GM11168 (cell line): ENCODE data around the gene H6PD.

Experiments used
- in situ Hi-C: fragments of 300-500 bp; cut with MboI; formaldehyde crosslinking; loops from one replicate; pipeline ENCODE4 v1.12.0; 2022; ENCODE audit warnings: low sequenced_read_pairs; ENCODE audit not compliant: unreplicated experiment

Gene H6PD

DNA sequence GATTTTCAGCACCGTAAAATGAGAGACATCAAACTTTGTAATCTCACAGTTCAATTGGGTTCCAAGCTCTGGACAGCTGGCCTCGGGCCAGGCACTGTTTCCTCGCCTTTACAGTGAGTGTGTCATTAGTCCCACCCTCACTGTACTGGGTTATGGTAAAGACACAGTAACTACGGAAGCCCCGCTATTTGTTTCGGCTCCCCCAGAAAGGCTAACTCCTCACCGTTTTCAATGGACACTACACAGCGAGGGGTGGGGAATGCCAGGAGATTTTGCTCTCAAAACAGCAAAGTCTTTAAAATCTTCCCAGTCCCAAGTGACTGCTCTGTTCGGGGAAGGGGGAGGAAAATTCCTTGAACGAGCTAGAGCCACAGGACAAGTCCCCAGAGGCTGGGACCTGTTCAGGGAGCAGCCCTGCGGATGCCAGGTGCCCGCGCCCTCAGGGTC lies 57.4 kb downstream of the H6PD start:
- in situ Hi-C loops: loop anchor here (10.0 kb wide), 1 partner anchor 203 kb away; no protein-coding TSS in a partner anchor

DNA sequence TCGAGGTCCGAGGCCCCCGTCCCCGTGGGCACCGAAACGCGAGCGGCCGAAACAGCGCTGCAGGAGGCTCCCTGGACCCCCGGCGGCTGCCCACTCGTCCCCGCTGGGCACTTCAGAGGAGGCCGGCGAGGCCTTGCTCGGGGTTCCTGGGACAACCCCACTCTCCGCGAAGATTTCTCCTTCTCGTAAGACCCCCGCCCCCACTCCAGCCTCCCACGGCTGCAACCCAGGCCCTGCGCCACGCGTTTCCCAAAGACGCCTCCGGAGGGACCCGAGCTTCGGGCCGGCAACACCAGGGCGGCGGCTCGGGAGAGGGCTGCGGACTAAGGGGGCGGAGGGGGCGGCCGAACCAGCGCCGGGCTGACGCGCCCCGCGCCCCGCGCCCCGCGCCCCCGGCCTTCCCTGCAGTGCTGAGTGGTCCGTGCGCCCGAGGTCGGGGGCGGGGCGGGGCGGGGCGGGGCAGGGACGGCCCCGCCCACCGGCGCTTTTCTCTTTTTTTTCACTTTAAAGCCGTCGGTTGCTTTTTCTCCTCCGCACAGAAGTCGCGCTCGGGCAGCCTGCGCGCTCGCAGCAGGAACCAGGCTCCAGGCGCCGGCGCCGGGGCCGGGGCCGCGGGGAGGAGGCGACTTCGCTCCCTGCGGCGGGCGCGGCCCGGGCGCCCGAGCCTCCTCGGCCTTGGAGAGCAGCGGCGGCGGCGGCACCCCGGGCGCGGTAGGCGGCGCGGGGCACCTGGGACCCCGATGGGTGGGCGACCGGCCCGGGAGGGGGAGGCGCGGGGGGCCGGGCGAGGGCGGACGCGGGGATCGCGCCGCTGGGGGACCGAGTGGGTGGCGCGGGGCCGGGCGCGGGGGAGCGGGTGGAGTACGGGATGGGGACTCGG lies 58.0 kb downstream of the H6PD start, which contains the start of gene SPSB1:
Gene SPSB1, plus strand, starts transcription at position 534 of the 880 bp plus-strand sequence. CDS start 62,998 bp downstream, outside the sequence.
- in situ Hi-C loops: loop anchor here (10.0 kb wide), 1 partner anchor 202 kb away; no protein-coding TSS in a partner anchor

DNA sequence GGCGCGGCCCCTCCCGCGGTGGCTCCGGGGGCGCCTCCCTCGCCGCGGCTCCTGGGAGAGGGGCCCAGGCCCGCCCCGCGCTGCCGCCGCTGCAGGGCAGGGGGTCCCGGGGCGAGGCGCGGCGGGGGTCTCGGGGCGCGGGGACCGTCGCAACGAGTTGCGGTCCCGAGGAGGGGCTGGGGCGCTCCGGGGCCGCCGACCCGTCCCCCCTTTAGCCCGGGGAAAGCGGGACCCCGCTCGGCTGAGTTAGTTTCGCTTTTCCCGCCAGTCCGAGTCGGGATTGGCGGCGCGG lies 58.6 kb downstream of the H6PD start:
- in situ Hi-C loops: loop anchor here (10.0 kb wide), 1 partner anchor 202 kb away; no protein-coding TSS in a partner anchor

DNA sequence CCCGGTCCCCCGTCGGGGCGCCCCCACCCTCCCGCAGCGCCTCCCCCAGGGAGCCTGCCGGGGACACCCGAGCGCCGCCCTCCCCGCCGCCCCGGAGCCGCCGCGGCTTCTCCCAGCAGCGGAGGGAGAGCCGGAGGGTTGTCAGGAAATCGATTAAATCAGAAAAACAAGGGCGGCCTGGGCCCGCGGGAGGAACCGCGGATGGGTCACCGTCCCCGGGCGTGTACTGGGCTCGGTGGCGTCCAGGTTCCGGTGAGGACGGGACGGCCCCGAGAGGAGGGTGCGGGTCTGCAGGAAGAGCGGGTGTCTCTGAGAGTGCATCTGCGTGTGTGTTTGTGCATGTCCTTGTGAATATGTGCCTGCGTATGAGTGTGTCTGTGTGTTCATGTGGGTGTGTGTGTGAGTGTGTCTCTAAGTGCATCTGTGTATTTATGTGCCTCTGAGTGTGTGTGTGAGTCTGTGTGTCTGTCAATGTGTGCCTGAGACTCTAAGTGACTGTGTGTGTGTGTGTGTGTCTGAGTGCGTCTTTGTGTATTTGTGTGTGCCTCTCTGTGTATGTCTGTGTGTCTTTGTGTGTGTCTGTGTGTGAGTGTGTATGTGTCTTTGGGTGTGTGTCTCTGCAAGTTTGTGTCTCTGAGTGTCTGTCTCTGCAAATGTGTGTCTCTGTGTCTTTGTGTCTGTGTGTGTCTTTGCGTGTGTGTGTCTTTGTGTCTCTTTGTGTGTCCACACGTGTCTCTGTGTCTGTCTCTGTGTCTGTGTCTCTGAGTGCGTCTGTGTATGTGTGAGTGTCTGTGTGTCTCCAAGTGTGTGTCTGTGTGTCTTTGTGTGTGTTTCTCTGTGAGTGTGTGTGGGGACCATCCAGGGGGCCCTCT lies 59.2 kb downstream of the H6PD start:
- in situ Hi-C loops: loop anchor here (10.0 kb wide), 1 partner anchor 201 kb away; no protein-coding TSS in a partner anchor

DNA sequence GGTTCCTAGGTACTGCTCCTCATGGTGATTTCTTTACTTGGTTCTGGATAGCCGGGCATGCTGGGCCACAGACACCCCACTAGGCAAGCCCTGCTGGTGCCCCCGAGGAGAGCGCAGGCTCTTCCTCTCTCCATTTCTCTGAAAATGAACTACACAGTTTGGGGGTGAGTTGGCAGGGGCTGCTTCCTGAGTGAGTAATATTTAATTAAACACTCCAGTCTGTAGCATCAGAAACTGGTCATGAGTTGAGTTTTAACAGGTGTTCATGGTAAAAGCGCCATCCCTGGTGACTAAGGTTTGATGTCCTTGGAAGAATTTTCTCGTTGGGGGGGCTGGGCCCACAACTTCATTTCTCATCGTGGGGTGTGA lies 59.8 kb downstream of the H6PD start:
- in situ Hi-C loops: loop anchor here (10.0 kb wide), 1 partner anchor 200 kb away; no protein-coding TSS in a partner anchor

DNA sequence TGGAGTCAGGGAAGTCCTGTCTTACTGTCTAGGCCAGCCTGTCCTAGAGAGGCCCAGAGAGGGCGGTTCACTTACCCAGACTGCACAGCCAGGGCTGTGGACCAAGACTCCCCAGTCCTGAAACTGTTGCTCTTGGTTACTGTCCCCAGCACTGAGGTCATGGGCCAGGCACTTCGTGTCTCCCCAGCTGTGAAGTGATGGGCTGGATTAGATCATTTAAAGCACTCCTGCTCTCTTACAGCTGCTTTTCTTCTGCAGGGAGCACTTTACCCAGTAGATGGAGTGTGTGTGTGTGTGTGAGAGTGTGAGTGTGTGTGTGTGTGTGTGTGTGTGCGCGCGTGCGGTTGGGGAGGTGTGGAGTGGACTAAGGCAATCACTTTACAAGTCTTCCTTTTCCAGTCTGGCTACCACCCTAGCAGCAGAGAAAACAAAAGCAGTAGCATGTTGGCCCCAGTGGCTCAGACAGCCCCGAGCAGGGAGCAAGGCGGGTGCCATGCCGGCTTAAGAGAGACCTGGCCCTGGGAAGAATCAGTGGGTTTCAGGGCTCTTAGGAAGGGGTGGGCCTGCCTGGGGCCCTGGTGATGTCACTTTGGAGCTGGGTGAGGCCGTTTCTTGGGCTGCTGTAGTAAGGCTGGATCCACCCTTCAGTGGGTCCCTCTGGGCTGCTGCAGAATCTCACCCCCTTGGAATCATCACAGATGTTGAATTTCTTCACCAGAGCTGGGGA lies 60.5 kb downstream of the H6PD start:
- in situ Hi-C loops: loop anchor here (10.0 kb wide), 1 partner anchor 200 kb away; no protein-coding TSS in a partner anchor

DNA sequence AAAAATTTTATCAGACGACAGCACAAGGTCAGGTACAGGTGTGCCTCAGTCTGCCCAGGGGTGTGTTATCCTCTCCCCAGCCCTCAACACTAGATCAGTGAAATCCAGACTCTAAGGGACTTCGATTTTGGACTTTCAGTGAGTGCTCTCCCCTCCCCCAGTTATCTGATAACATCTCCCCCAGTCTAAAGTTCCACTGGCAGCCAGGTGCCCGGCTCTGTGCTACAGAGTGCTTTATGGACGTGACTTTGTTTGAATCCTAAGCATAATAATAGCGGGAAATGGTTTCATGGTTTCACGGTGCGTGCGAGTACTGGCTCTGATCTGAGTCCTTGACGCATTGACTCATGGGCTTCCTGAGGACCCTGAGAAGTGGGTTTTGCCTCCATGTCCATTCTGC lies 61.3 kb downstream of the H6PD start:
- in situ Hi-C loops: loop anchor here (10.0 kb wide), 1 partner anchor 199 kb away; no protein-coding TSS in a partner anchor

DNA sequence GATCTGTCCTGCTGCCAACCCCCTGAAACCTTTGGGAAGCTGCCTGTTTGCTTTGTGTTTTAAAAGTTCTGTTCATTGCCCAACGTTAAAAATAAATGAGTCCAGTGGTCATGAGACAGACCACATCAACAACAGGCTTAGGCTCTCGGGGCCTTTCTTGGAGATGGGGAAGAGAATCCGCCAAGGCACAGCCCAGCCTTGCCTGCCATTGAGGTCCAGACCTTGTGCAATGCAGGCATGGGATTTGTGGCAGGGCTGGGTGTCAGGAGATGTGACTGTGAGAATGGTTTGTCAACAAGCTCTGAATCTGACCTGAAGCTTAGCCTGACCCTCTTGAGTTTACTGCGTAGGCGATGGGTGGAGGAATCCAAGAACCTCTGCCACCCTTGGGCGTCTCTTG lies 62.3 kb downstream of the H6PD start:
- in situ Hi-C loops: loop anchor here (10.0 kb wide), 1 partner anchor 198 kb away; no protein-coding TSS in a partner anchor

DNA sequence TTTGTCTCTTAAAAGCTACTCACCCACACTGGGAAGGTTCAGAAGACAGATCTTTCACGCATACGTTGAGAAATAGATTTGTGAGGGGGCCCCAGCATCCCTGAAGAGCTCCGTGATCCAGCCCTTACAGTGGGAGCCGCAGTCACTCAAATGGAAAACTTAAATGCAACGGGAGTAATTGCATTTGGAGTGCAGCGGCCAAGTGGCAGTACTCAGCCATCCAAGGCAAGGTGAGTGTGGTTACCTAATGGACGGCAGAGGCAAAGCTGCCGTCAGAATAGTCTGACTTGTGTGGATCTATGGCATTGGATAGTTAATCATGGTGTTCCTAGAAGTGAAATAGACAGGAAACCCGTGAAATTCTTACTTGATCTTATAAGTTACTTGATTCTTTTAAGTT lies 63.3 kb downstream of the H6PD start:
- in situ Hi-C loops: loop anchor here (10.0 kb wide), 1 partner anchor 197 kb away; no protein-coding TSS in a partner anchor

DNA sequence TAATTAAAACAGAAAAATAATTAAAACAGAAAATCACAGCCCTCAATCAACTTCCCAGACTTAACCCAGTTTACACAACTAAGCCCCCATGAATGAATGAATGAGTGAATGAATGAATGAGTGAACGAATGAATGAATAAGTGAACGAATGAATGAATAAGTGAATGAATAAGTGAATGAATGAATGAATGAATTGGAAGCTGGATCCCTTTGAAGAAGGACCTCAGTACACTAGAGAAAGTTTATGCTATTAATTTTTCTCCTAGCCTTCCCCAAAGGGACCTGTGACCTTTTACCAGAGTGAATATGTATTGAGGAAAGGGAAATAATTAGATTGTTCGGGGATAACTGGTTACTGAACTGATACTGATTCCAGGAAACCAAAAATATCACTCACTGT lies 63.7 kb downstream of the H6PD start:
- in situ Hi-C loops: loop anchor here (10.0 kb wide), 1 partner anchor 197 kb away; no protein-coding TSS in a partner anchor

DNA sequence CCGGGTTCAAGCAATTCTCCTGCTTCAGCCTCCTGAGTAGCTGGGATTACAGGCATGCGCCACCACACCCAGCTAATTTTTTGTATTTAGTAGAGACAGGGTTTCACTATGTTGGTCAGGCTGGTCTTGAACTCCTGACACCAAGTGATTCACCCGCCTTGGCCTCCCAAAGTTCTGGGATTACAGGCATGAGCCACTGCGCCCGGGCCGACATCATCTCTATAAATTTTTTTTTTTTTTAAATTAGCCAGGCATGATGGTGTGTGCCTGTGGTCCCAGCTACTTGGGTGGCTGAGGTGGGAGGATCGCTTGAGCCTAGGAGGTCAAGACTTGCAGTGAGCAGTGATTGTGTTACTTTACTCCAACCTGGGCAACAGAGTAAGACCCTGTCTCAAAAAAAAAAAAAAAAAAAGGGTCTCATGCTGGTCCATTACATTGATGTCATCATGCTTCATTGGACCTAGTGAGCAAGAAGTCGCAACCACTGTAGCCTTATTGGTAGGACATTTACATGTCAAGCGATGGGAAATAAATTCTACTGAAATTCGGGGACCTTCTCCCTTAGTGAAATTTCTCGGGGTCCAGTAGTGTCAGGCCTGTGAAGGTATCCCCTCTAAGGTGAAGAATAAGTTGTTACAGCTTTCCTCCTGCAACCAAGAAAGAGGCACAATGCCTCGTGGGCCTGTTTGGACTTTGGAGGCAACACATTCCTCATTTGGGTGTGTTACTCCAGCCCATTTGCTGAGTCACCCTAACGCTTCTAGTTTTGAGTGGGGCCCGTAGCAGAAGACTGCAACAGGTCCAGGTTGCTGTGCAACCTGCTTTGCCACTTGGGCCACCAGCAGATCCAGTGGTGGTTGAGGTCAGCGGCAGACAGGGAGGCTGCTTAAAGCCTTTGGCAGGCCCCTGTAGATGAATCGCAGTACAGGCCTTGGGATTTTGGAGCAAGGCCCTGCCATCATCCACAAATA lies 65.3 kb downstream of the H6PD start:
- in situ Hi-C loops: loop anchor here (10.0 kb wide), 1 partner anchor 195 kb away; no protein-coding TSS in a partner anchor

DNA sequence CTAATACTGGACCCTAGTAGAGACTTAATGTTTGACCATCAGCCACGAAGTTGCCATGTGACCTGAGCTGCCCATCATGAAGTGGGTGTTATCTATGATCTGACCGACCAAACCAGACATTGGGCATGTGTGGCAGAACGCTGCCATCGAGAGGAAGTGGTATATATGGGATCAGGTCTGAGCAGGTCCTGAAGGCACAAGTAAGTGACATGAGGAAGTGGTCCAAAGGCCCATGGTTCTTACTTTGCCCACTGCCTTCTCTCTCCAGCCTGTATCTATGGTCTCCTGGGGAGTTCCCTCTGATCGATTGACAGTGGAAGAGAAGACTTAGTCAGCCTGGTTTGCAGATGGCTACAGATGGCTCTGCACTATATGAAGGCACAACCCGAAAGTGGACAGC lies 66.0 kb downstream of the H6PD start:
- in situ Hi-C loops: no loop called here

DNA sequence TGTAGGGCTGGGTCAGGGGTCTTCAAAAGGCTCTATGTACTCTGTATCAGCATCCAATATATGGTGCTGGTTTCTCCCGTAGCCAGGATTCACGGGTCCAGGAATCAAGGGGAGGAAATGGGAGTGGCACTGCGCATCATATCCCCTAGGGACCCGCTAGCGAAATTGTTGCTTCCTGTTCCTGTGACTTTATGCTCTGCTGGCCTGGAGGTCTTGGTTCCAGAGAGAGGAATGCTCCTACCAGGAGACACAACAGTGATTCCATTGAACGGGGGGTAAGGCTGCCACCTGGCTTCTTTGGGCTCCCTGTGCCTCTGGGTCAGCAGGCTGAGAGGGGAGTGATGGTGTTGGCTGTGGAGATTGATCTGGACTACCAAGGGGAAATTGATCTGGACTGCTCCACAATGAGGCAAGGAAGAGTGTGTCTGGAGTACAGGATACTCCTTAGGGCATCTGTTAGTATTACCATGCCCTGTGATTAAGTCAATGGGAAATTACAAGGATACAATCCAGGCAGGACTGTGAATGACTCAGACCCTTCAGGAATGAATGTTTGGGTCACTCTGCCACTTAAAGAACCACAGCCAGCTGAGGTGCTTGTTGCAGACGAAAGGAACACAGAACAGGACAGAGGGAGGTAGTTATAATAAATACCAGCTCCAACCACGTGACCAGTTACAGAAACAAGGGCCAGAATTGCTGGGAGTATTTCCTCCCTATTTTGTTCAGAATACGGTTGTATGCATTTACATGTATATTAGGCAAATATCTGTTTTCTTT lies 68.4 kb downstream of the H6PD start:
- in situ Hi-C loops: no loop called here

DNA sequence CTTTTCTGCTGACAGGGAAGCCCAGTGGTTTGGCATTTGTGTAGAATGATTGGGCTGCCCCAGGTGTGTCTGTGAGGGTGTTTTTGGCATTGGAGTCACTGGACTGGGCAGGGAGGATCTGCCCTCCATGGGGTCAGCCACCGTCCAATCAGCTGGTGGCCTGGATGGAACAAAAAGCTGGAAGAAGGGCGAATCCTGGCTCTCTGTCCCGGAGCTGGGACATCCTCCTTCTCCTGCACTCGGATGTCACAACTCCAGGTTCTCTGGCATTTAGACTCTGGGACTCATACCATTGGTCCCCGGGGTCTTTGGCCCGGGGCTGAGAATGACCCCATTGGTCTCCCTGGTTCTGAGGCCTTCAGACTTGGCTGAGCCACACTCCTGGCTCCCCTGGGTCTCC lies 69.3 kb downstream of the H6PD start:
- in situ Hi-C loops: no loop called here

DNA sequence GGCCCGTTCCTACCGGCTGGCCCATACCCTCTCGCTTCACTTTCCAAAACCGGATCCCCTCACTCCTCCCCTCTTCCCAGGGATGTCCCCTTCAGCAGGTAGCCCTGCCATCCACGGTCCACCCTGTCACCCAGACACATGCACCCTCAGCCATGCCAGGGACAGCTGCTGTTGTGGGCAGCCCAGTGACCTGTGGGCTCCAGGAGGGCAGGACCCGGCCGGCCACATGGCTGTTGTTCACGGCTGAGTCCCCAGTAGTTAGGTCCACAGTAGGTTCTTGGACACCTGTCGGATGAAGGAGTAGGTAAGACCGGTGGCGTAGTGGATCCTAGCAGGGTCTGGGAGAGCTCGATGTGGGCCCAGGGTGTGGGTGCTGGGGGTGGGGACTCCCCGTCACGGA lies 70.6 kb downstream of the H6PD start:
- in situ Hi-C loops: no loop called here

DNA sequence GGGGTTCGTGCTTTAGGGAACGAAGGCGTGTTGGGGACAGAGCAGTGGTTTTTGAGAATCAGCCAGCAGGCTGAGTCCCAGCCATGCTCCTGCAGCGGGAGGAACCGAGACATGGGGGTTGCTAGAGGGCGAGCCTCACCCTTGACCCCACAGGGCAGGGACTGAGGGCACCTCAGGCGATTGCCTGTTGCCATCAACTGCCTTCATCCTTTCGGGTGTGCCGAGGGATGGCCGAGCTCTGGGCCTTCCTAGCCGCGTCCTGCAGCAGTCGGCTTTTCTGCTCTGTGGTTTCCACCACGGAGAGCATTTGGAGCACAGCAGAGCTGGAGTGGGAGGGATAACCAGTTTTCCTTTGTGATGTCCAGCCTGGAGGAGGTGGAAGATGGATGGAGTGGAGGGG lies 71.4 kb downstream of the H6PD start:
- in situ Hi-C loops: no loop called here

DNA sequence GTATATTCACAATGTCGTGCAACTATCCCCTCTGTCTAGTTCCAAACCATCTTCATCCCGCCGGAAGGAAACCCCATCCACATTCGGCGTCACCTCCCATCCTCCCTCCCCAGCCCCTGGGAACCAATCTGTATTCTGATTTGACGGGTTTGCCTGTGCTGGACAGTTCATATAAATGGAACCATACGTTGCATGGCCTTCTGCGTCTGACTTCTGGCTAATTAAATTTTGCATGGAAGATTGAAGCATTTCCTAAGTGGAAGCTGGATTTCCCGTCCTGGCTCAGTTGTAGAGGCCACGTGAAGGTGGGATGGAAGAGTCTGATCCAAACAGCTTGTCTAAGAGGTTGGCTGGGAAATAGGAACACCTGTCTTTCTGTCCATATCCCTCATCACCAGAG lies 72.7 kb downstream of the H6PD start:
- in situ Hi-C loops: no loop called here

DNA sequence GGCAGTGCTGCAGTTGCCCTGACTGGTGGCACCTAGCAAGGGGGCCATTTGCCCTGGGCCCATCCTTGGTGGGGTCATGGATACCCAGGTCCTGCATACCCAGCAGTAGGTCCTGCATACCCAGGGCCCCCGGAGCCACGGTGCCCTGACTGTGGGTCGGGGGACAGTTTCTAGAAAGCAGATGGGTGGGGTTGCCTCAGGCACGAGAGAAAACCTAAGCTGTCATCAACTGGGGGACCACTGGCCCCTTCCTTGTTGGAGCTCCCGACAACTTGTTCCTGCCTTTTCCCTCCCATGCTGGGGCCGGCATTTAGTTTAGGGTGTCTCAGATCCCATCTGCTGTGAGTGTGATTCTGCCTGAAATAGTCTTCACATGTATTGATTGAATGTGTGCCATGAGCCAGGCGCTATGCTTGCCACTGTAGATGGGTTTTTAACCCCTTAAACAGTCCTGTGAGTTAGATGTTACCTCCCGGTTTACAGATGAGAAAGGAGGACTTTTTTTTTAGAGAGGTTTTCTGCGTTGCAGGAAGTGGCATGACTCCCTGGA lies 73.7 kb downstream of the H6PD start:
- in situ Hi-C loops: no loop called here
